GM23248 (cell line): ENCODE measurements around the gene CUX1. TPM values are rescaled to one million over a fixed set of nuclear protein-coding genes. Genes with fewer than 3 reads are reported as not detected.
"Not testable (repeated sequence)": the region's sequence is repeated elsewhere in the genome, so short reads cannot be mapped to it uniquely, and the experiment has no call there.

Source experiments
- DNase-seq: peaks from one replicate; pipeline ENCODE4 v3.0.0-alpha.2; 2015
- H2AFZ ChIP-seq: fragments of 200-600 bp; sonication (generic); 2 replicates; pipeline ENCODE4 v1.6.1; 2016; ENCODE audit warnings: antibody characterized with exemption
- H3F3A ChIP-seq: fragments of 200-600 bp; sonication (generic); 2 replicates; pipeline ENCODE4 v1.6.1; 2016; ENCODE audit warnings: mild to moderate bottlenecking, antibody characterized with exemption, mixed run types; ENCODE audit not compliant: insufficient read depth
- H3K27ac ChIP-seq: fragments of 200-600 bp; sonication (generic); 2 replicates; pipeline ENCODE4 v1.5.1; 2016; ENCODE audit warnings: mild to moderate bottlenecking
- H3K27me3 ChIP-seq: fragments of 200-600 bp; sonication (generic); replicated peaks from 2 replicates; pipeline ENCODE4 v1.6.1; 2016; ENCODE audit warnings: mild to moderate bottlenecking; ENCODE audit not compliant: insufficient read depth
- H3K36me3 ChIP-seq: fragments of 200-600 bp; sonication (generic); 2 replicates; pipeline ENCODE4 v1.6.1; 2016; ENCODE audit warnings: low read depth, mild to moderate bottlenecking
- H3K4me1 ChIP-seq: fragments of 200-600 bp; sonication (generic); 2 replicates; pipeline ENCODE4 v1.6.1; 2016; ENCODE audit warnings: mild to moderate bottlenecking; ENCODE audit not compliant: insufficient read depth
- H3K4me2 ChIP-seq: fragments of 200-600 bp; sonication (generic); one replicate; pipeline ENCODE4 v1.6.1; 2016; ENCODE audit warnings: mild to moderate bottlenecking; ENCODE audit not compliant: unreplicated experiment
- H3K4me3 ChIP-seq: fragments of 200-600 bp; sonication (generic); 2 replicates; pipeline ENCODE4 v1.5.1; 2016; ENCODE audit warnings: mild to moderate bottlenecking
- H3K79me2 ChIP-seq: fragments of 200-600 bp; sonication (generic); 2 replicates; pipeline ENCODE4 v1.6.1; 2016; ENCODE audit warnings: mild to moderate bottlenecking; ENCODE audit not compliant: insufficient read depth
- H3K9ac ChIP-seq: fragments of 200-600 bp; sonication (generic); 2 replicates; pipeline ENCODE4 v1.6.1; 2016; ENCODE audit warnings: mild to moderate bottlenecking
- H3K9me2 ChIP-seq: fragments of 200-600 bp; sonication (generic); 2 replicates; pipeline ENCODE4 v1.6.1; 2016; ENCODE audit warnings: mixed run types, mild to moderate bottlenecking, moderate library complexity; ENCODE audit not compliant: insufficient read depth
- H3K9me3 ChIP-seq: fragments of 200-600 bp; sonication (generic); one replicate; pipeline ENCODE4 v1.6.1; 2017; ENCODE audit warnings: low read depth
- H4K20me1 ChIP-seq: fragments of 200-600 bp; sonication (generic); 2 replicates; pipeline ENCODE4 v1.6.0; 2016; ENCODE audit not compliant: insufficient read depth
- EZH2 ChIP-seq: fragments of 200-600 bp; sonication (generic); IDR thresholded peaks from 2 replicates; pipeline ENCODE4 v1.6.1; 2018; ENCODE audit warnings: antibody characterized with exemption, mild to moderate bottlenecking; ENCODE audit not compliant: insufficient read depth, poor library complexity, severe bottlenecking
- EZH2phosphoT487 ChIP-seq: fragments of 200-600 bp; sonication (generic); IDR thresholded peaks from 2 replicates; pipeline ENCODE4 v1.6.1; 2018; ENCODE audit warnings: antibody characterized with exemption, moderate library complexity, mild to moderate bottlenecking, low read depth; ENCODE audit not compliant: insufficient read depth
- WGBS, 2 experiments: methylation state at CpG; one replicate each; pipeline ENCODE4 v1.1.6; 2015 to 2017; ENCODE audit warnings: low lambda C conversion rate in 2 of 2, low coverage in 1 of 2; ENCODE audit errors: missing lambda C conversion rate in 2 of 2; 5-methylcytosine and 5-hydroxymethylcytosine counted together
- in situ Hi-C: fragments of 300-500 bp; cut with MboI; formaldehyde crosslinking; loops from 2 replicates; pipeline ENCODE4 v1.15.0; 2020
- polyA plus RNA-seq: library from polyadenylated mRNA; unstranded; fragments of >200 nt; fragmentation: Nextera tagmentation; extraction: Ambion mirVana; gene quantifications from 2 replicates; pipeline ENCODE4 v1.2.1, GENCODE V29; 2016
- total RNA-seq: library from RNA; depleted of rRNA; stranded (reverse); fragments of >200 nt; shearing (Covaris generic); gene quantifications from 2 replicates; pipeline ENCODE4 v1.2.3, GENCODE V29; 2014

The CUX1 gene
- total and polyA plus RNA-seq, 2 experiments from 2014 or later: 30.2 to 34.9 TPM

- WGBS, 2 experiments: 86 to 89% methylated on average over 7 of the region's 7 CpGs
- H3K4me2 ChIP-seq: no peak overlapping the region
- H3K4me3 ChIP-seq: no peak overlapping the region
- H3K79me2 ChIP-seq: no peaks in the 10 kb centered on the region
- no peaks in the 10 kb centered on the region for H3K9me3 ChIP-seq
- H3K27me3 ChIP-seq: 0 out of 2 replicates have a peak, but pooled peaks cover 9% of the 10 kb centered on the region
- DNase-seq: no peak
- TF ChIP-seq EZH2: no peak
- no peak for TF ChIP-seq EZH2phosphoT487
- in situ Hi-C loops: no loop called here
- H3K9me2 ChIP-seq: no peaks in the 10 kb centered on the region
- no peaks in the 10 kb centered on the region for H3F3A ChIP-seq
- no peaks in the 10 kb centered on the region for H4K20me1 ChIP-seq
- H3K36me3 ChIP-seq: no peaks in the 10 kb centered on the region
- H3K4me1 ChIP-seq: no peaks in the 10 kb centered on the region
- no peak overlapping the region for H3K27ac ChIP-seq
- no peak overlapping the region for H2AFZ ChIP-seq
- H3K9ac ChIP-seq: no peak overlapping the region
These were observed 479.1 kb downstream of the CUX1 start for GRCh38 chr7:102296514-102296913.

GRCh38 chr7:102297487-102298218, 480.2 kb downstream of the CUX1 start:
- no peaks in the 10 kb centered on the region for H3K9me2 ChIP-seq
- no peaks in the 10 kb centered on the region for H3K79me2 ChIP-seq
- in situ Hi-C loops: no loop called here
- H3K27me3 ChIP-seq: 0 out of 2 replicates have a peak, but pooled peaks cover 9% of the 10 kb centered on the region
- no peak overlapping the region for H3K9ac ChIP-seq
- TF ChIP-seq EZH2 (no peak), EZH2phosphoT487 (no peak)
- H4K20me1 ChIP-seq: no peaks in the 10 kb centered on the region
- no peaks in the 10 kb centered on the region for H3K9me3 ChIP-seq
- H3K4me2 ChIP-seq: no peak overlapping the region
- no peak overlapping the region for H3K4me3 ChIP-seq
- H3F3A ChIP-seq: no peaks in the 10 kb centered on the region
- DNase-seq: no peak
- H3K36me3 ChIP-seq: no peaks in the 10 kb centered on the region
- H2AFZ ChIP-seq: no peak overlapping the region
- 77 to 78% methylated on average over 10 of the region's 10 CpGs for WGBS, 2 experiments
- no peak overlapping the region for H3K27ac ChIP-seq
- no peaks in the 10 kb centered on the region for H3K4me1 ChIP-seq

GRCh38 chr7:102300643-102301221, 483.3 kb downstream of the CUX1 start:
- Histone ChIP-seq H4K20me1 (no peaks in the 10 kb centered on the region), H3K9ac (no peak overlapping the region), H3F3A (no peaks in the 10 kb centered on the region), H2AFZ (no peak overlapping the region), H3K9me2 (no peaks in the 10 kb centered on the region), H3K4me2 (no peak overlapping the region), H3K27ac (no peak overlapping the region), H3K79me2 (no peaks in the 10 kb centered on the region), H3K36me3 (no peaks in the 10 kb centered on the region), H3K4me1 (no peaks in the 10 kb centered on the region), H3K9me3 (no peaks in the 10 kb centered on the region), H3K4me3 (no peak overlapping the region), H3K27me3 (no peaks in the 10 kb centered on the region)
- no peak for TF ChIP-seq EZH2
- TF ChIP-seq EZH2phosphoT487: no peak
- DNase-seq: no peak
- in situ Hi-C loops: no loop called here
- WGBS, 2 experiments: 35 to 49% methylated on average over 72 to 78 of the region's 84 CpGs

GRCh38 chr7:102301367-102301766, 483.9 kb downstream of the CUX1 start:
- H3F3A ChIP-seq, H2AFZ ChIP-seq, H3K9ac ChIP-seq, H3K36me3 ChIP-seq, H3K27ac ChIP-seq, H3K4me3 ChIP-seq, H3K27me3 ChIP-seq, H3K9me2 ChIP-seq, in situ Hi-C loops, H3K4me1 ChIP-seq, H3K79me2 ChIP-seq, H3K4me2 ChIP-seq, DNase-seq, H4K20me1 ChIP-seq, H3K9me3 ChIP-seq: not testable (repeated sequence)
- WGBS, 2 experiments: 86 to 90% methylated on average over 8 to 14 of the region's 14 CpGs
